GM23338 (cell line): ENCODE data around the gene GTF3C1. TPM values are rescaled to one million over a fixed set of nuclear protein-coding genes. Genes with fewer than 3 reads are reported as not detected.

ENCODE experiments used
- ATAC-seq: fragments of 200-7000 bp; cut with Tn5 transposase; 3 replicates; pipeline ENCODE4 v1.9.1; 2020
- DNase-seq: peaks from one replicate; pipeline ENCODE4 v3.0.0-alpha.2; 2015; ENCODE audit warnings: low spot score
- H2AFZ ChIP-seq: fragments of 200-600 bp; sonication (generic); 2 replicates; pipeline ENCODE4 v1.8.0; 2016; ENCODE audit warnings: antibody characterized with exemption, mild to moderate bottlenecking, moderate library complexity
- H3F3A ChIP-seq: fragments of 200-600 bp; sonication (generic); replicated peaks from 2 replicates; pipeline ENCODE4 v1.8.0; 2017; ENCODE audit warnings: antibody characterized with exemption, mixed run types, low read depth
- H3K27ac ChIP-seq: fragments of 200-600 bp; sonication (generic); 2 replicates; pipeline ENCODE4 v1.6.1; 2016; ENCODE audit warnings: low read depth
- H3K27me3 ChIP-seq: fragments of 200-600 bp; sonication (generic); 2 replicates; pipeline ENCODE4 v1.8.0; 2016; ENCODE audit warnings: mild to moderate bottlenecking, mixed run types, moderate library complexity; ENCODE audit not compliant: insufficient read depth
- H3K36me3 ChIP-seq: fragments of 200-600 bp; sonication (generic); 2 replicates; pipeline ENCODE4 v1.8.0; 2016; ENCODE audit warnings: mild to moderate bottlenecking; ENCODE audit not compliant: insufficient read depth
- H3K4me1 ChIP-seq: fragments of 200-600 bp; sonication (generic); 2 replicates; pipeline ENCODE4 v1.8.0; 2016; ENCODE audit warnings: mild to moderate bottlenecking, moderate library complexity; ENCODE audit not compliant: insufficient read depth
- H3K4me2 ChIP-seq: fragments of 200-600 bp; sonication (generic); 2 replicates; pipeline ENCODE4 v1.7.1; 2017; ENCODE audit warnings: mixed run types
- H3K4me3 ChIP-seq: fragments of 200-600 bp; sonication (generic); 2 replicates; pipeline ENCODE4 v1.6.1; 2016; ENCODE audit warnings: mixed run types
- H3K79me2 ChIP-seq: fragments of 200-600 bp; sonication (generic); replicated peaks from 2 replicates; pipeline ENCODE4 v1.8.0; 2017; ENCODE audit warnings: mild to moderate bottlenecking; ENCODE audit not compliant: insufficient read depth
- H3K9me2 ChIP-seq: fragments of 200-600 bp; sonication (generic); 2 replicates; pipeline ENCODE4 v1.8.0; 2017; ENCODE audit not compliant: insufficient read depth
- H4K20me1 ChIP-seq: fragments of 200-600 bp; sonication (generic); replicated peaks from 2 replicates; pipeline ENCODE4 v1.8.0; 2017; ENCODE audit warnings: mild to moderate bottlenecking; ENCODE audit not compliant: insufficient read depth
- H3K27ac Mint-ChIP-seq: 2 replicates; pipeline ENCODE4 v1.8.0; 2020; ENCODE audit warnings: inconsistent platforms, mild to moderate bottlenecking, moderate library complexity, mixed read lengths
- H3K27me3 Mint-ChIP-seq: 3 replicates; pipeline ENCODE4 v1.8.0; 2022; ENCODE audit warnings: low read depth, mild to moderate bottlenecking, moderate library complexity, mixed read lengths, inconsistent platforms; ENCODE audit not compliant: insufficient read depth, poor library complexity
- H3K36me3 Mint-ChIP-seq: 3 replicates; pipeline ENCODE4 v1.8.0; 2021; ENCODE audit warnings: low read depth, mild to moderate bottlenecking, inconsistent platforms, moderate library complexity, mixed read lengths
- H3K4me1 Mint-ChIP-seq: 3 replicates; pipeline ENCODE4 v1.8.0; 2020; ENCODE audit warnings: mild to moderate bottlenecking, inconsistent platforms, mixed read lengths
- H3K4me3 Mint-ChIP-seq: 3 replicates; pipeline ENCODE4 v1.8.0; 2021; ENCODE audit warnings: moderate library complexity, mild to moderate bottlenecking, inconsistent platforms, mixed read lengths
- H3K9me3 Mint-ChIP-seq: 3 replicates; pipeline ENCODE4 v1.8.0; 2020; ENCODE audit warnings: moderate library complexity, mild to moderate bottlenecking, inconsistent platforms, mixed read lengths
- CREB1 ChIP-seq: fragments of 250-450 bp; sonication (Bioruptor Pico); IDR thresholded peaks from 2 replicates; pipeline ENCODE4 v1.5.0; 2020; ENCODE audit warnings: low read depth, mild to moderate bottlenecking, moderate library complexity
- ETS1 ChIP-seq: IDR thresholded peaks from 2 replicates; pipeline ENCODE4 v1.6.1; 2016; ENCODE audit warnings: antibody characterized with exemption
- EZH2 ChIP-seq: fragments of 200-600 bp; sonication (generic); IDR thresholded peaks from one replicate; pipeline ENCODE4 v1.8.0; 2017; ENCODE audit warnings: antibody characterized with exemption, mild to moderate bottlenecking, low read depth; ENCODE audit not compliant: unreplicated experiment
- EZH2phosphoT487 ChIP-seq: fragments of 200-600 bp; sonication (generic); IDR thresholded peaks from one replicate; pipeline ENCODE4 v1.8.1; 2018; ENCODE audit warnings: antibody characterized with exemption; ENCODE audit not compliant: unreplicated experiment
- JUNB ChIP-seq: IDR thresholded peaks from one replicate; pipeline ENCODE4 v1.6.1; 2016; ENCODE audit warnings: antibody characterized with exemption; ENCODE audit not compliant: unreplicated experiment
- NANOG ChIP-seq: IDR thresholded peaks from 2 replicates; pipeline ENCODE4 v1.6.1; 2016; ENCODE audit warnings: antibody characterized with exemption, borderline replicate concordance
- POLR2AphosphoS5 ChIP-seq: IDR thresholded peaks from 2 replicates; pipeline ENCODE4 v1.6.1; 2016; ENCODE audit warnings: antibody characterized with exemption, low read depth
- STAT1 ChIP-seq: IDR thresholded peaks from one replicate; pipeline ENCODE4 v1.6.1; 2016; ENCODE audit warnings: antibody characterized with exemption; ENCODE audit not compliant: unreplicated experiment
- ZNF114 ChIP-seq: fragments of 250-450 bp; sonication (Bioruptor Pico); IDR thresholded peaks from 2 replicates; pipeline ENCODE4 v1.5.0; 2020; ENCODE audit warnings: mild to moderate bottlenecking, moderate library complexity
- ZNF331 ChIP-seq: fragments of 250-450 bp; sonication (Bioruptor Pico); IDR thresholded peaks from 2 replicates; pipeline ENCODE4 v1.5.0; 2020; ENCODE audit warnings: low read depth, mild to moderate bottlenecking, moderate library complexity
- polyA plus RNA-seq: library from polyadenylated mRNA; unstranded; fragments of >200 nt; fragmentation: Nextera tagmentation; extraction: Ambion mirVana; gene quantifications from 2 replicates; pipeline ENCODE4 v1.2.1, GENCODE V29; 2016
- total RNA-seq: library from RNA; depleted of rRNA; stranded (reverse); fragments of >200 nt; shearing (Covaris generic); gene quantifications from 2 replicates; pipeline ENCODE4 v1.2.3, GENCODE V29; 2014
- TF ChIP-seq, protein P1 (sequence below): fragments of 250-450 bp; sonication (Bioruptor Pico); IDR thresholded peaks from 2 replicates; pipeline ENCODE4 v1.5.0; 2020; ENCODE audit warnings: mild to moderate bottlenecking, moderate library complexity
- TF ChIP-seq, protein P2 (sequence below), 2 experiments: fragments of 200-600 bp in 1 of 2; sonication (generic) in 1 of 2; conservative IDR thresholded peaks; 2 replicates each; pipeline versions ENCODE4 v1.5.1 to v1.6.1; 2016 to 2017; ENCODE audit warnings: antibody characterized with exemption in 2 of 2, low read depth in 2 of 2, mild to moderate bottlenecking in 2 of 2, moderate library complexity in 1 of 2
- TF ChIP-seq, protein P3 (sequence below): IDR thresholded peaks from one replicate; pipeline ENCODE4 v1.6.1; 2018; ENCODE audit warnings: antibody characterized with exemption; ENCODE audit not compliant: unreplicated experiment

GTF3C1 gene
- total and polyA plus RNA-seq, 2 experiments from 2014 or later: 78.5 to 138 TPM

- Histone ChIP-seq H3K27me3 (no peaks in the 10 kb centered on the region), H3K27ac (no peak overlapping the region), H4K20me1 (peaks cover 3% of the 10 kb centered on the region), H3F3A (no peaks in the 10 kb centered on the region), H3K4me3 (no peak overlapping the region), H3K36me3 (peaks cover 45% of the 10 kb centered on the region), H2AFZ (no peak overlapping the region), H3K4me2 (no peak overlapping the region), H3K4me1 (no peaks in the 10 kb centered on the region), H3K9me2 (no peaks in the 10 kb centered on the region), H3K79me2 (no peaks in the 10 kb centered on the region)
- no peak overlapping the region for H3K4me3 Mint-ChIP-seq
- peaks cover 93% of the 10 kb centered on the region for H3K36me3 Mint-ChIP-seq
- no peak overlapping the region for H3K27ac Mint-ChIP-seq
- DNase-seq (no peak), ATAC-seq (no peak)
- H3K27me3 Mint-ChIP-seq: peaks cover 6% of the 10 kb centered on the region
- no peaks in the 10 kb centered on the region for H3K9me3 Mint-ChIP-seq
- TF ChIP-seq STAT1: no peak
- TF ChIP-seq NANOG: no peak
- no peak for TF ChIP-seq EZH2phosphoT487
- TF ChIP-seq POLR2AphosphoS5: no peak
- TF ChIP-seq, protein P1, sequence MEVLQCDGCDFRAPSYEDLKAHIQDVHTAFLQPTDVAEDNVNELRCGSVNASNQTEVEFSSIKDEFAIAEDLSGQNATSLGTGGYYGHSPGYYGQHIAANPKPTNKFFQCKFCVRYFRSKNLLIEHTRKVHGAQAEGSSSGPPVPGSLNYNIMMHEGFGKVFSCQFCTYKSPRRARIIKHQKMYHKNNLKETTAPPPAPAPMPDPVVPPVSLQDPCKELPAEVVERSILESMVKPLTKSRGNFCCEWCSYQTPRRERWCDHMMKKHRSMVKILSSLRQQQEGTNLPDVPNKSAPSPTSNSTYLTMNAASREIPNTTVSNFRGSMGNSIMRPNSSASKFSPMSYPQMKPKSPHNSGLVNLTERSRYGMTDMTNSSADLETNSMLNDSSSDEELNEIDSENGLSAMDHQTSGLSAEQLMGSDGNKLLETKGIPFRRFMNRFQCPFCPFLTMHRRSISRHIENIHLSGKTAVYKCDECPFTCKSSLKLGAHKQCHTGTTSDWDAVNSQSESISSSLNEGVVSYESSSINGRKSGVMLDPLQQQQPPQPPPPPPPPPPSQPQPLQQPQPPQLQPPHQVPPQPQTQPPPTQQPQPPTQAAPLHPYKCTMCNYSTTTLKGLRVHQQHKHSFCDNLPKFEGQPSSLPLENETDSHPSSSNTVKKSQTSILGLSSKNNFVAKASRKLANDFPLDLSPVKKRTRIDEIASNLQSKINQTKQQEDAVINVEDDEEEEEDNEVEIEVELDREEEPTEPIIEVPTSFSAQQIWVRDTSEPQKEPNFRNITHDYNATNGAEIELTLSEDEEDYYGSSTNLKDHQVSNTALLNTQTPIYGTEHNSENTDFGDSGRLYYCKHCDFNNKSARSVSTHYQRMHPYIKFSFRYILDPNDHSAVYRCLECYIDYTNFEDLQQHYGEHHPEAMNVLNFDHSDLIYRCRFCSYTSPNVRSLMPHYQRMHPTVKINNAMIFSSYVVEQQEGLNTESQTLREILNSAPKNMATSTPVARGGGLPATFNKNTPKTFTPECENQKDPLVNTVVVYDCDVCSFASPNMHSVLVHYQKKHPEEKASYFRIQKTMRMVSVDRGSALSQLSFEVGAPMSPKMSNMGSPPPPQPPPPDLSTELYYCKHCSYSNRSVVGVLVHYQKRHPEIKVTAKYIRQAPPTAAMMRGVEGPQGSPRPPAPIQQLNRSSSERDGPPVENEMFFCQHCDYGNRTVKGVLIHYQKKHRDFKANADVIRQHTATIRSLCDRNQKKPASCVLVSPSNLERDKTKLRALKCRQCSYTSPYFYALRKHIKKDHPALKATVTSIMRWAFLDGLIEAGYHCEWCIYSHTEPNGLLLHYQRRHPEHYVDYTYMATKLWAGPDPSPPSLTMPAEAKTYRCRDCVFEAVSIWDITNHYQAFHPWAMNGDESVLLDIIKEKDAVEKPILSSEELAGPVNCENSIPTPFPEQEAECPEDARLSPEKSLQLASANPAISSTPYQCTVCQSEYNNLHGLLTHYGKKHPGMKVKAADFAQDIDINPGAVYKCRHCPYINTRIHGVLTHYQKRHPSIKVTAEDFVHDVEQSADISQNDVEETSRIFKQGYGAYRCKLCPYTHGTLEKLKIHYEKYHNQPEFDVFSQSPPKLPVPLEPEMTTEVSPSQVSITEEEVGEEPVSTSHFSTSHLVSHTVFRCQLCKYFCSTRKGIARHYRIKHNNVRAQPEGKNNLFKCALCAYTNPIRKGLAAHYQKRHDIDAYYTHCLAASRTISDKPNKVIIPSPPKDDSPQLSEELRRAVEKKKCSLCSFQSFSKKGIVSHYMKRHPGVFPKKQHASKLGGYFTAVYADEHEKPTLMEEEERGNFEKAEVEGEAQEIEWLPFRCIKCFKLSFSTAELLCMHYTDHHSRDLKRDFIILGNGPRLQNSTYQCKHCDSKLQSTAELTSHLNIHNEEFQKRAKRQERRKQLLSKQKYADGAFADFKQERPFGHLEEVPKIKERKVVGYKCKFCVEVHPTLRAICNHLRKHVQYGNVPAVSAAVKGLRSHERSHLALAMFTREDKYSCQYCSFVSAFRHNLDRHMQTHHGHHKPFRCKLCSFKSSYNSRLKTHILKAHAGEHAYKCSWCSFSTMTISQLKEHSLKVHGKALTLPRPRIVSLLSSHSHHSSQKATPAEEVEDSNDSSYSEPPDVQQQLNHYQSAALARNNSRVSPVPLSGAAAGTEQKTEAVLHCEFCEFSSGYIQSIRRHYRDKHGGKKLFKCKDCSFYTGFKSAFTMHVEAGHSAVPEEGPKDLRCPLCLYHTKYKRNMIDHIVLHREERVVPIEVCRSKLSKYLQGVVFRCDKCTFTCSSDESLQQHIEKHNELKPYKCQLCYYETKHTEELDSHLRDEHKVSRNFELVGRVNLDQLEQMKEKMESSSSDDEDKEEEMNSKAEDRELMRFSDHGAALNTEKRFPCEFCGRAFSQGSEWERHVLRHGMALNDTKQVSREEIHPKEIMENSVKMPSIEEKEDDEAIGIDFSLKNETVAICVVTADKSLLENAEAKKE (CRISPR knock-in tag): no peak
- TF ChIP-seq ETS1: no peak
- TF ChIP-seq, protein P2, sequence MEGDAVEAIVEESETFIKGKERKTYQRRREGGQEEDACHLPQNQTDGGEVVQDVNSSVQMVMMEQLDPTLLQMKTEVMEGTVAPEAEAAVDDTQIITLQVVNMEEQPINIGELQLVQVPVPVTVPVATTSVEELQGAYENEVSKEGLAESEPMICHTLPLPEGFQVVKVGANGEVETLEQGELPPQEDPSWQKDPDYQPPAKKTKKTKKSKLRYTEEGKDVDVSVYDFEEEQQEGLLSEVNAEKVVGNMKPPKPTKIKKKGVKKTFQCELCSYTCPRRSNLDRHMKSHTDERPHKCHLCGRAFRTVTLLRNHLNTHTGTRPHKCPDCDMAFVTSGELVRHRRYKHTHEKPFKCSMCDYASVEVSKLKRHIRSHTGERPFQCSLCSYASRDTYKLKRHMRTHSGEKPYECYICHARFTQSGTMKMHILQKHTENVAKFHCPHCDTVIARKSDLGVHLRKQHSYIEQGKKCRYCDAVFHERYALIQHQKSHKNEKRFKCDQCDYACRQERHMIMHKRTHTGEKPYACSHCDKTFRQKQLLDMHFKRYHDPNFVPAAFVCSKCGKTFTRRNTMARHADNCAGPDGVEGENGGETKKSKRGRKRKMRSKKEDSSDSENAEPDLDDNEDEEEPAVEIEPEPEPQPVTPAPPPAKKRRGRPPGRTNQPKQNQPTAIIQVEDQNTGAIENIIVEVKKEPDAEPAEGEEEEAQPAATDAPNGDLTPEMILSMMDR (conservative IDR thresholded peaks at IDR 0.05; ENCODE audit: low read depth in 2 of 2): no peak
- no peak for TF ChIP-seq JUNB
- TF ChIP-seq ZNF114: no peak
- TF ChIP-seq, protein P3, sequence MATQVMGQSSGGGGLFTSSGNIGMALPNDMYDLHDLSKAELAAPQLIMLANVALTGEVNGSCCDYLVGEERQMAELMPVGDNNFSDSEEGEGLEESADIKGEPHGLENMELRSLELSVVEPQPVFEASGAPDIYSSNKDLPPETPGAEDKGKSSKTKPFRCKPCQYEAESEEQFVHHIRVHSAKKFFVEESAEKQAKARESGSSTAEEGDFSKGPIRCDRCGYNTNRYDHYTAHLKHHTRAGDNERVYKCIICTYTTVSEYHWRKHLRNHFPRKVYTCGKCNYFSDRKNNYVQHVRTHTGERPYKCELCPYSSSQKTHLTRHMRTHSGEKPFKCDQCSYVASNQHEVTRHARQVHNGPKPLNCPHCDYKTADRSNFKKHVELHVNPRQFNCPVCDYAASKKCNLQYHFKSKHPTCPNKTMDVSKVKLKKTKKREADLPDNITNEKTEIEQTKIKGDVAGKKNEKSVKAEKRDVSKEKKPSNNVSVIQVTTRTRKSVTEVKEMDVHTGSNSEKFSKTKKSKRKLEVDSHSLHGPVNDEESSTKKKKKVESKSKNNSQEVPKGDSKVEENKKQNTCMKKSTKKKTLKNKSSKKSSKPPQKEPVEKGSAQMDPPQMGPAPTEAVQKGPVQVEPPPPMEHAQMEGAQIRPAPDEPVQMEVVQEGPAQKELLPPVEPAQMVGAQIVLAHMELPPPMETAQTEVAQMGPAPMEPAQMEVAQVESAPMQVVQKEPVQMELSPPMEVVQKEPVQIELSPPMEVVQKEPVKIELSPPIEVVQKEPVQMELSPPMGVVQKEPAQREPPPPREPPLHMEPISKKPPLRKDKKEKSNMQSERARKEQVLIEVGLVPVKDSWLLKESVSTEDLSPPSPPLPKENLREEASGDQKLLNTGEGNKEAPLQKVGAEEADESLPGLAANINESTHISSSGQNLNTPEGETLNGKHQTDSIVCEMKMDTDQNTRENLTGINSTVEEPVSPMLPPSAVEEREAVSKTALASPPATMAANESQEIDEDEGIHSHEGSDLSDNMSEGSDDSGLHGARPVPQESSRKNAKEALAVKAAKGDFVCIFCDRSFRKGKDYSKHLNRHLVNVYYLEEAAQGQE: no peak
- TF ChIP-seq CREB1 (CRISPR knock-in tag): no peak
- no peak for TF ChIP-seq EZH2
- no peak for TF ChIP-seq ZNF331
- no peaks in the 10 kb centered on the region for H3K4me1 Mint-ChIP-seq
These were observed 66.1 kb downstream of the GTF3C1 start for GRCh38 chr16:27483624-27484023.
